KG1 (cell line): ENCODE data around the gene SH3BGRL3.

Experiments
- DNase-seq: peaks from one replicate; lab custom pipeline; 2025; lab: John Stamatoyannopoulos, UW

Gene SH3BGRL3

DNA sequence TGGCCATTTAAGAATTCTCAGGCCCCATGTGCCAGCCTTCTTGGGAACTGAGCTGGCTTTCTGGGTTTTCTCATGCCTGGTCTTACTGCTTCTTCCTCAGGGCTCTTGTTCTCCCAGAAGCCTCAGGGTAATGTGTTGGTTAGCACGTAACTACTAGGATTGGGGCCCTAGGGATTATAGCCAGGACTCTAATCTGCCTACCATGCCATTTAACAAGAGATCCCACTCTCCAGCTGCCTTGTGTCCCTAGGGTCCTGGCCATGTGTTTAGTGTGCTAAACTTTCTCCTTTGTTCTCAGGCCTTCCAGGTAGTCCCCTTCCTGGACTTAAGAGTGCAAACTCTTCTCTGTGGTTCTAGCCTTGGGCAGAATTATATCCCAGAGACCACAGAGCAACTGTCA, 2.2 kb upstream of the SH3BGRL3 start:
- DNase-seq: no peak

DNA sequence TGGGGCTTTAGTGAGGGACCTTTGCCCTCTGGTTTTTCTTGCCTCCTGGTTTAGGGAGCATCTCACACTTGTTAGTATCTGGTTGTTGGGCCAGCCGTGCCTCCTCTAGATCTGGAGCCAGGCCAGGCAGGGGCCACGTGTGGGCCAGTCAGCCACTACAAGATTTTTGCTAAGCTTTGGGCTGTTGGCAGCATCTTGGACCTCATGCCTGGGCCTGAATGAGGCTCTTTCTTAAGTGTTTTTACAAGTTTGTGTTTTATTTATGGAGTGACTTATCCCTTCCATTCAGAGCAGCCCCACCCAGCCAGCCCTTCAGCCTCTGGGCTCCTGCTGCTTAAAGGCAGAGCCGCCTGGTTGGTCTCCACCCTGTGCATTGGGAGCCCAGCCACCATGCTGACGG, 1.6 kb upstream of the SH3BGRL3 start:
- DNase-seq: no peak

- peak; percentile 24 for DNase-seq
Measured at GRCh38 chr1:26278724-26279455, 996 bp upstream of the SH3BGRL3 start.

- no peak for DNase-seq
Measured at GRCh38 chr1:26280333-26281042, 602 bp downstream of the SH3BGRL3 start.

DNA sequence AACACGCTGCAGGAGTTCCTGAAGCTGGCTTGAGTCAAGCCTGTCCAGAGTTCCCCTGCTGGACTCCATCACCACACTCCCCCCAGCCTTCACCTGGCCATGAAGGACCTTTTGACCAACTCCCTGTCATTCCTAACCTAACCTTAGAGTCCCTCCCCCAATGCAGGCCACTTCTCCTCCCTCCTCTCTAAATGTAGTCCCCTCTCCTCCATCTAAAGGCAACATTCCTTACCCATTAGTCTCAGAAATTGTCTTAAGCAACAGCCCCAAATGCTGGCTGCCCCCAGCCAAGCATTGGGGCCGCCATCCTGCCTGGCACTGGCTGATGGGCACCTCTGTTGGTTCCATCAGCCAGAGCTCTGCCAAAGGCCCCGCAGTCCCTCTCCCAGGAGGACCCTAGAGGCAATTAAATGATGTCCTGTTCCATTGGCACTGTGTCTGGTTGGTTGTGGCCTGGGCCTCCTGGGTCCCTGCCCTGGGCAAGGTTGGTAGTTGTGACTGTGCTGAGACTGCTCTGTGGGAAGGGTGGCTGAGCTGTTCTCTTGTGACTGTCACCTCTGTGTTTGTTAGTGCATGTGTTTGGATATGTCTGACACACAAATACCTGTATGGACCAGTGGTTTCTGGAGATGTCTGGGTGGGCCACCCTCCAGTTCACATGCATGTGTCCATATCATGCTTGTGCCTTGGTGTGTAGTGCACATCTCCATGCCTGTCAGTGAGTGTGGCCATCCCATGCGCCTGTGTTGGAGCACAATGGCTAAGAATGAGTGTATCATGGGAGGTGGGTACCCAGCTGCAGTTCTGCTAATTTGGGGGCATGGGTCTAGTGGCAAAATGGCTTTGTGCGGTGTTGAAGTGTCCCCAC, 1.4 kb downstream of the SH3BGRL3 start:
- DNase-seq: no peak

- no peak for DNase-seq
Measured at GRCh38 chr1:26281971-26282370, 2.1 kb downstream of the SH3BGRL3 start.

GRCh38 chr1:26282401-26282918, 2.6 kb downstream of the SH3BGRL3 start:
- DNase-seq: no peak

DNA sequence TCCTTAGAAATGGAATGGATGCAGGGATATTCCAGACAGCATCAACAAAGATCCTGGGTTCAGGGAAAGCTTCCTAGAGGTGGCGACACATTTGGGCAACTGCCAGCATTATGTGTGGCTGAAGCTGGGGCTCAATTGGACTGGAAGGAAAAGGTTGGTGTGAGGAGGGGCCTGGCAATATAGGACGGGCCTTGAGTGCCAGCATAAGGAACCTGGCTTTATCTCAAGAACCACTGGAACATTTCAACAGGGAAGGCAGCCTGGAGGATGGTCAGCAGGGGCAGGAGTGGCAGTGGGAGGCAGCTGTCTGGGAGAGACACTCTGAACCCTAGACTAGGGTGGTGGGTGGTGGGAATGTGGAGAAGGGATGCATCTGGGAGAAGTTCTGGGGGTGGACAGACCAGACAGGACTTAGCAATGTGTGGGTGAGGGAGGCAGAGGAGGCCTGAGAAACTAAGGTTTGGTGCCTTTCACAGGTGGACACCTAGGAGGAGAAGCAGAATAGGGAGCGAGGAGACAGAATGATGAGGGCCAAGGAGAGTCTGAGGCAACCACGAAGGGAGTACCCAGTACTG, 3.5 kb downstream of the SH3BGRL3 start:
- DNase-seq: no peak

DNA sequence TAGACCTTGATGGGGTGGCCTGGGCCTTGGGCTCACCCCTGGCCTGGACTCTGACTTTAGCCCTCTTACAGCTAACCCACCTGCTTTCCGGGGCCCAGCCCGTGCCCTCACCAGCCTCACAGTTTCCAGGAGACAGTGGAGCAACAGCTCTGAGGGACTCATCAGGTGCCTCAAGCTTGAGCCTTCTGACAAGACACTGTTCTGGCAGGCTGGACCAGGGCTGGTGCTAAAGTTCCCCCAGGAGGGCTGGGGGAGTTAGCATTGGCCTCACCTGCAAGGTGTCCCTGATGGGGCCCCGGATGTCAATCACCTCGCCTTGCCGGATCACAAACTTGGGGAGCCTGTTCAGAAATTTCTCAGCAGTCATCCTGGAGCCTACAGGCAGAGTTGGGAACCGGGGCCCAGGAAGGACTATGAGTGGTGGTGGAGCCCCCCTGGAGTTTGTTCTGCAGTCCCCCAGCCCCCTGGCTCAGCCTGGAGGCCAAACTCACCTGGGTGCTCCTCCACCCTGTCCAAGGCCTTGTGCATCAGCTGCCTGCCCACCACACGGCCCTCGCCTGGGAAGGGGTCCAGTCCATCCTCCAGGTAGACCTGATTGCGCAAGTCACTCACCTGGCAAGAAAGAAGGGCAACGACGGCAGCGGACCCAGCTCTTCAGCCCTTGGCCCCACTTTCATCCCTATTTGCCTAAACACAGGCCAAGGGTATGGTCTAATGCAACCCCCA, 4.1 kb downstream of the SH3BGRL3 start:
- DNase-seq: no peak

- peak; percentile 75 for DNase-seq
Measured at GRCh38 chr1:26284597-26285347, 4.9 kb downstream of the SH3BGRL3 start.

- no peak for DNase-seq
Measured at GRCh38 chr1:26285366-26286063, 5.6 kb downstream of the SH3BGRL3 start.

- no peak for DNase-seq
Measured at GRCh38 chr1:26286064-26286416, 6.2 kb downstream of the SH3BGRL3 start.

GRCh38 chr1:26287033-26287711, 7.3 kb downstream of the SH3BGRL3 start:
- peak; percentile 84 for DNase-seq

- DNase-seq: no peak
Measured at GRCh38 chr1:26287811-26288210, 7.9 kb downstream of the SH3BGRL3 start.

- DNase-seq: peak; percentile 87
Measured at GRCh38 chr1:26288311-26288941, 8.5 kb downstream of the SH3BGRL3 start.

GRCh38 chr1:26289158-26290059, 9.5 kb downstream of the SH3BGRL3 start:
- DNase-seq: peak; percentile 87

DNA sequence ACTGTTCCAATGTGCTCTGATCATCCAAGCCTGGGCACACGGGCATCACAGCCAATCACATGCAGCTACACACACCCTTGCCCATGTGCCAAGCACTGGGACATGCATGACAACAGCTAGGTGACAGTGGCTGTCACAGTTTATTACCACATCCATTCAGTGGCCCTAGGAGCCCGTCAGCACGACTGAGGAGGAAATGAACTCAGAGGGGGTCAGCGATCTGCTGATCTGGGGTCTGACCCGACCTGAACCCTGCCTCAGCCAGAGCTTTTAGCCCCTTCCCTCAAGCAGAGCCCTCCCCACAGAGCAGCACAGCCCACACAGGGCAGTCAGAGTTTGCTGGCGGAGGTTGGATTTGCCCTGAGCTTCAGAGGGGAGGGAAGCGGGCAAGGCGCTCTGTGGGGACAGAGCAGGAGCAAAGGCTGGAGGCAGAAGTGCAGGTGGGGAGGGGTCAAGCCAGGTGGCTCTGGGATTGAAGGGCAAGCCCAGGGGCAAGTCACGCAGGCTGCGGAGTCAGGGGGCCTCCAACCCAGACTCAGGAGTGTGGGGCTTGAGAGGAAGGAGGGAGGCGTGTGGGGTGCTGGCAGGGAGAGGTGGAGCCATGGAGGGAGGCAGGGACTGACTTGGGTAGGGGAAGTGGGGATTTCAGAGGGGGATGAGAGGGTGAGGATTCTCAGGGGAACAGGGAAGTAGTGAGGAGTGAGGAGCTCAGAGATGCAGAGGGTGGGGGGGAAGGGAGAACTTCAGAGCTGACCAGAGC, 10.4 kb downstream of the SH3BGRL3 start:
- no peak for DNase-seq
